K562 (cell line): ENCODE data around the gene CNNM4. TPM values are rescaled to one million over a fixed set of nuclear protein-coding genes. Genes with fewer than 3 reads are reported as not detected.

Experiments used
- E2F8 ChIP-seq: fragments of 450-650 bp; IDR thresholded peaks from 2 replicates; pipeline ENCODE4 v1.7.1; 2018; ENCODE audit warnings: mild to moderate bottlenecking, low read depth; ENCODE audit not compliant: partially characterized antibody
- KAT8 ChIP-seq: fragments of 450-650 bp; IDR thresholded peaks from 2 replicates; pipeline ENCODE4 v1.6.1; 2016; ENCODE audit warnings: low read depth, mild to moderate bottlenecking
- KLF1 ChIP-seq: fragments of 450-650 bp; IDR thresholded peaks from 2 replicates; pipeline ENCODE4 v1.6.1; 2016; ENCODE audit warnings: missing genetic modification characterization, missing compliant biosample characterization
- NRF1 ChIP-seq, 2 experiments: fragments of 450-650 bp; IDR thresholded peaks in 1 of 2; conservative IDR thresholded peaks in 1 of 2; 2 replicates each; pipeline ENCODE4 v1.6.1; 2014; ENCODE audit warnings: mild to moderate bottlenecking in 2 of 2
- NUFIP1 ChIP-seq: fragments of 450-650 bp; IDR thresholded peaks from 2 replicates; pipeline ENCODE4 v1.6.1; 2018; ENCODE audit not compliant: partially characterized antibody
- PTRF ChIP-seq: fragments of 450-650 bp; IDR thresholded peaks from 2 replicates; pipeline ENCODE4 v1.6.1; 2016; ENCODE audit warnings: mild to moderate bottlenecking, missing genetic modification characterization, missing compliant biosample characterization
- SUPT5H ChIP-seq: fragments of 450-650 bp; IDR thresholded peaks from 2 replicates; pipeline ENCODE4 v1.6.1; 2016
- THRAP3 ChIP-seq: fragments of 450-650 bp; IDR thresholded peaks from 2 replicates; pipeline ENCODE4 v1.6.1; 2016; ENCODE audit warnings: mild to moderate bottlenecking, inconsistent platforms, borderline replicate concordance
- ZBTB8A ChIP-seq: fragments of 450-650 bp; IDR thresholded peaks from 2 replicates; pipeline ENCODE4 v1.6.1; 2018; ENCODE audit warnings: mild to moderate bottlenecking, moderate library complexity; ENCODE audit not compliant: partially characterized antibody
- ZNF785 ChIP-seq: fragments of 250-450 bp; sonication (Bioruptor Pico); IDR thresholded peaks from 2 replicates; pipeline ENCODE4 v1.4.0; 2020; ENCODE audit warnings: mild to moderate bottlenecking
- polyA plus RNA-seq, 8 experiments: library from polyadenylated mRNA; depleted of rRNA in 4 of 8; stranded (reverse) in 5 of 8; unstranded in 3 of 8; fragments of >200 nt; fragmentation: Nextera tagmentation in 2 of 8; fragmentation: Illumina TruSeq in 1 of 8; extraction: Ambion mirVana in 2 of 8; extraction: Trizol in 1 of 8; gene quantifications; 2 replicates each; pipeline versions ENCODE4 v1.2.1 to v1.2.3, GENCODE V29; 2011 to 2014; ENCODE audit warnings: inconsistent platforms in 1 of 8, missing spikeins in 1 of 8
- total RNA-seq, 7 experiments: library from RNA; depleted of rRNA in 6 of 7; stranded (reverse); fragments of >200 nt in 6 of 7; fragmentation: Illumina TruSeq in 2 of 7; extraction: Trizol in 2 of 7; gene quantifications; 2 replicates each; pipeline versions ENCODE4 v1.2.1 to v1.2.3, GENCODE V29; 2011 to 2021; ENCODE audit warnings: low replicate concordance in 1 of 7

CNNM4 gene
- total and polyA plus RNA-seq, 9 of the 15 experiments (the other 6 are each of a cell fraction or from before 2014, with no cell fraction given), result 0.96 to 6.3 (median 2.8) TPM

DNA sequence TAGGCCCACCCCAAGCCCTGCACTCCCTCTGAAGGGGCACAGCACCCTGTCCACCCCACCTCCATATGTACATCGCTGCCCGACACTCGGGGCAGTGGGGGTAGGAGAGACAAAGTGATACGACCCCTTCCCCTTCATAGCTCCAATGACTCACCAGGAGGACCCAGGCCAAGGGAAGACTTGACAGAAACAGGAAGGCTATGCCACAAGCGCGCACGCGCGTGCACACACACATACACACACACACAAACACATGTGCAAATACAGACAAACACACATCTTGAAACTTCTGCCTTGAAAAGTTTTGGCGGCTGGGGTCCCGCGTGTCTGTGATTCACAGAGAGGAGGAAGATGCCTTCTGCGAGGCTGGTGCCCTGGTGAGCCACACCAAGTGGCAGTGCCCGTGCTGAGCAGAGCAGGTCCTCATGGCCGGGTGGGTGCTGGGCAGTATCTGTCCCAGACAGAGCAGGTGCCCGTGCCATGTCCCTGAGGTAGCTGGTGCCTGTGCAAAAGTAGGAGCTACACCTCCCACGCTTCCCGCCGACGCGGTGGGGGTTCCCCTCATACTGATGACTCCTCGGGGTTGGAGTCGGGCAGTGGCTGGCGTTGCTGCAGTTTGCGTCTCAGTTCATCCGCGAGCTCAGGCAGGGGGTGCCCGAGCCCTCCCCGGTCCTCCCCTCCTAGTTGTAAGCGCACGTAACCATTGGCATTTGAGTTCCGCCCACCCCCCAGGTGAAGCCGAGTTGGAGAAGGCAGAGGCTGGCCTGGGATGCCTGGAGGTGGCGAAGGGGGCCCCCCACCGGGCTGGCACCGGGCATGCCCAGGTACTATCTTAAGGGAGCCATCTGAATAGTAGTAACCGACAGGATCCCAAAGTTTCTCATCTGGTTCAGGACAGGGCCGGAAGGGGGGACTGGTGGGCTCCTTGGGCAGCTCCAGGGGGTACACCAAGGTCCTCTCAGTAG, 99.6 kb downstream of the CNNM4 start (continued):
- TF ChIP-seq NUFIP1 (no peak), KLF1 (tag) (no peak), E2F8 (peak; percentile 44), KAT8 (no peak), PTRF (tag) (no peak), THRAP3 (0 out of 2 replicates have a peak, but pooled peaks have one; percentile 24), ZBTB8A (no peak), NRF1 (conservative IDR thresholded peaks at IDR 0.05 in 1 of 2, IDR thresholded peaks at IDR 0.05 in 1 of 2) (peak in 1 of 2 experiments; percentile 28; a peak in 1 of 4 replicates), SUPT5H (peak; percentile 67), ZNF785 (CRISPR knock-in tag) (no peak)
